Retinal pigment epithelial cell (primary cell): ENCODE results near the gene SLC35G3.
"Not testable (repeated sequence)": the region's sequence is repeated elsewhere in the genome, so short reads cannot be mapped to it uniquely, and the experiment has no call there.

ENCODE experiments used
- DNase-seq: peaks from one replicate; pipeline ENCODE4 v3.0.0-alpha.2; 2010; ENCODE audit warnings: low read depth
- H3K4me3 ChIP-seq: 2 replicates; pipeline ENCODE4 v1.5.1; 2011; ENCODE audit warnings: mild to moderate bottlenecking, low read length, control low read depth, moderate library complexity
- CTCF ChIP-seq: conservative IDR thresholded peaks from 2 replicates; pipeline ENCODE4 v1.5.1; 2011; ENCODE audit warnings: low read depth, low read length, control low read depth, inconsistent platforms

Gene SLC35G3

GRCh38 chr17:35154196-35155165 is 39.7 kb downstream of the SLC35G3 start:
- no peak overlapping the region for H3K4me3 ChIP-seq
- DNase-seq, result no peak
- TF ChIP-seq CTCF, result no peak

GRCh38 chr17:35152421-35153140 is 41.6 kb downstream of the SLC35G3 start:
- TF ChIP-seq CTCF, result no peak
- no peak overlapping the region for H3K4me3 ChIP-seq
- DNase-seq, result no peak

- H3K4me3 ChIP-seq, DNase-seq: not testable (repeated sequence)
These were observed 43.1 kb downstream of the SLC35G3 start for GRCh38 chr17:35151080-35151479.

- DNase-seq, result no peak
- no peak overlapping the region for H3K4me3 ChIP-seq
- no peak for TF ChIP-seq CTCF
These were observed 44.3 kb downstream of the SLC35G3 start for GRCh38 chr17:35149941-35150340.

GRCh38 chr17:35148144-35148543 is 46.0 kb downstream of the SLC35G3 start:
- DNase-seq, result no peak
- H3K4me3 ChIP-seq, result no peak overlapping the region
- no peak for TF ChIP-seq CTCF

GRCh38 chr17:35147375-35147905 is 46.8 kb downstream of the SLC35G3 start, which contains the start of gene UNC45B:
UNC45B (plus strand) TSS chr17:35147817; CDS start chr17:35148264, 447 bp downstream.
- DNase-seq, result no peak
- no peak for TF ChIP-seq CTCF
- no peak within 1 kb of the TSS for H3K4me3 ChIP-seq

- no peak for DNase-seq
- TF ChIP-seq CTCF, result no peak
- no peak overlapping the region for H3K4me3 ChIP-seq
These were observed 47.9 kb downstream of the SLC35G3 start for GRCh38 chr17:35146214-35146833.
